H9 (cell line): ENCODE results near the gene SLC22A31. TPM values are rescaled to one million over a fixed set of nuclear protein-coding genes. Genes with fewer than 3 reads are reported as not detected.

ENCODE experiments used
- DNase-seq: peaks from one replicate; pipeline ENCODE4 v3.0.0-alpha.2; 2017
- H2AFZ ChIP-seq: one replicate; pipeline ENCODE4 v1.6.1; 2013; ENCODE audit warnings: mild to moderate bottlenecking, low read length, control low read depth, moderate library complexity
- H2AK5ac ChIP-seq: 2 replicates; pipeline ENCODE4 v1.6.1; 2013; ENCODE audit warnings: low read length, control low read depth, mixed read lengths; ENCODE audit not compliant: insufficient read length
- H2BK120ac ChIP-seq: one replicate; pipeline ENCODE4 v1.6.1; 2013; ENCODE audit warnings: low read depth, mild to moderate bottlenecking, low read length, control low read depth, inconsistent platforms; ENCODE audit not compliant: poor library complexity, severe bottlenecking
- H2BK12ac ChIP-seq: 2 replicates; pipeline ENCODE4 v1.6.1; 2013; ENCODE audit warnings: low read length, control low read depth, mixed read lengths, low read depth; ENCODE audit not compliant: insufficient read length
- H2BK15ac ChIP-seq: 2 replicates; pipeline ENCODE4 v1.6.1; 2013; ENCODE audit warnings: low read depth, low read length, control low read depth
- H2BK20ac ChIP-seq: one replicate; pipeline ENCODE4 v1.6.1; 2013; ENCODE audit warnings: low read depth, mild to moderate bottlenecking, low read length, control low read depth, inconsistent platforms; ENCODE audit not compliant: poor library complexity, severe bottlenecking
- H2BK5ac ChIP-seq: 2 replicates; pipeline ENCODE4 v1.6.1; 2013; ENCODE audit warnings: low read length, control low read depth, mixed read lengths; ENCODE audit not compliant: insufficient read length
- H3K14ac ChIP-seq: 2 replicates; pipeline ENCODE4 v1.6.1; 2013; ENCODE audit warnings: low read length, control low read depth; ENCODE audit not compliant: insufficient read depth
- H3K18ac ChIP-seq: 2 replicates; pipeline ENCODE4 v1.6.1; 2013; ENCODE audit warnings: low read depth, mild to moderate bottlenecking, mixed read lengths, low read length, control low read depth; ENCODE audit not compliant: insufficient read length
- H3K23ac ChIP-seq: 2 replicates; pipeline ENCODE4 v1.6.1; 2013; ENCODE audit warnings: low read length, control low read depth, mixed read lengths, low read depth; ENCODE audit not compliant: insufficient read length
- H3K23me2 ChIP-seq: 2 replicates; pipeline ENCODE4 v1.6.1; 2013; ENCODE audit warnings: low read depth, mild to moderate bottlenecking, mixed read lengths, low read length, control low read depth; ENCODE audit not compliant: insufficient read length, poor library complexity, severe bottlenecking
- H3K27ac ChIP-seq: 2 replicates; pipeline ENCODE4 v1.5.1; 2013; ENCODE audit warnings: low read length, control low read depth, mixed read lengths, low read depth; ENCODE audit not compliant: insufficient read length
- H3K27me3 ChIP-seq: 2 replicates; pipeline ENCODE4 v1.6.1; 2013; ENCODE audit warnings: low read length, control low read depth, inconsistent platforms; ENCODE audit not compliant: insufficient read depth
- H3K4ac ChIP-seq: 2 replicates; pipeline ENCODE4 v1.6.1; 2013; ENCODE audit warnings: low read depth, mild to moderate bottlenecking, control low read depth, inconsistent platforms, low read length, moderate library complexity
- H3K4me1 ChIP-seq: 2 replicates; pipeline ENCODE4 v1.6.1; 2013; ENCODE audit warnings: low read length, control low read depth, inconsistent platforms; ENCODE audit not compliant: insufficient read depth
- H3K4me2 ChIP-seq: 2 replicates; pipeline ENCODE4 v1.6.1; 2013; ENCODE audit warnings: low read length, control low read depth, mixed read lengths; ENCODE audit not compliant: insufficient read length, insufficient read depth
- H3K56ac ChIP-seq: 2 replicates; pipeline ENCODE4 v1.6.1; 2013; ENCODE audit warnings: low read depth, mild to moderate bottlenecking, mixed read lengths, low read length, control low read depth; ENCODE audit not compliant: insufficient read length
- H3K79me1 ChIP-seq: 2 replicates; pipeline ENCODE4 v1.6.1; 2013; ENCODE audit warnings: low read depth, mild to moderate bottlenecking, moderate library complexity, low read length, control low read depth, inconsistent platforms; ENCODE audit not compliant: insufficient read depth, poor library complexity, severe bottlenecking
- H3K79me2 ChIP-seq: 2 replicates; pipeline ENCODE4 v1.6.1; 2013; ENCODE audit warnings: low read length, control low read depth, inconsistent platforms; ENCODE audit not compliant: insufficient read depth
- H3K9ac ChIP-seq: 2 replicates; pipeline ENCODE4 v1.6.1; 2013; ENCODE audit warnings: low read length, control low read depth, mixed read lengths; ENCODE audit not compliant: insufficient read length; ENCODE audit errors: extremely low read depth
- H3K9me3 ChIP-seq: one replicate; pipeline ENCODE4 v1.6.1; 2013; ENCODE audit warnings: low read depth, low read length, inconsistent platforms; ENCODE audit not compliant: control insufficient read depth
- H3T11ph ChIP-seq: one replicate; pipeline ENCODE4 v1.6.1; 2013; ENCODE audit warnings: mild to moderate bottlenecking, low read length, control low read depth, inconsistent platforms
- H4K20me1 ChIP-seq: one replicate; pipeline ENCODE4 v1.6.1; 2013; ENCODE audit not compliant: control insufficient read depth, insufficient read length, insufficient read depth
- H4K5ac ChIP-seq: 2 replicates; pipeline ENCODE4 v1.6.1; 2013; ENCODE audit warnings: low read depth, mild to moderate bottlenecking, mixed read lengths, low read length, control low read depth; ENCODE audit not compliant: insufficient read length
- H4K8ac ChIP-seq: replicated peaks from 2 replicates; pipeline ENCODE4 v1.6.1; 2013; ENCODE audit warnings: low read length, control low read depth, mixed read lengths, low read depth; ENCODE audit not compliant: insufficient read length
- H4K91ac ChIP-seq: 2 replicates; pipeline ENCODE4 v1.6.1; 2013; ENCODE audit warnings: low read depth, mild to moderate bottlenecking, moderate library complexity, mixed read lengths, low read length, control low read depth; ENCODE audit not compliant: insufficient read length
- H3K27ac Mint-ChIP-seq, 3 experiments: 2 replicates in 2 of 3; 3 replicates in 1 of 3; pipeline ENCODE4 v1.8.0; 2020 to 2021; ENCODE audit warnings: mixed read lengths in 3 of 3, mild to moderate bottlenecking in 1 of 3, moderate library complexity in 1 of 3
- H3K27me3 Mint-ChIP-seq: 2 replicates; pipeline ENCODE4 v1.8.0; 2021; ENCODE audit warnings: low read depth, mild to moderate bottlenecking, moderate library complexity, mixed read lengths
- H3K36me3 Mint-ChIP-seq, 3 experiments: 2 replicates in 2 of 3; 3 replicates in 1 of 3; pipeline ENCODE4 v1.8.0; 2020 to 2021; ENCODE audit warnings: low read depth in 3 of 3, mixed read lengths in 3 of 3; ENCODE audit not compliant: insufficient read depth in 1 of 3
- H3K4me1 Mint-ChIP-seq, 2 experiments: 2 replicates each; pipeline ENCODE4 v1.8.0; 2020; ENCODE audit warnings: mixed read lengths in 2 of 2
- H3K4me3 Mint-ChIP-seq, 2 experiments: 2 replicates in 1 of 2; 3 replicates in 1 of 2; pipeline ENCODE4 v1.8.0; 2020 to 2021; ENCODE audit warnings: mild to moderate bottlenecking in 2 of 2, mixed read lengths in 2 of 2, moderate library complexity in 1 of 2
- H3K9me3 Mint-ChIP-seq, 2 experiments: 2 replicates in 1 of 2; 3 replicates in 1 of 2; pipeline ENCODE4 v1.8.0; 2020; ENCODE audit warnings: mild to moderate bottlenecking in 2 of 2, mixed read lengths in 2 of 2, moderate library complexity in 1 of 2
- CTCF ChIP-seq: fragments of 200-600 bp; sonication (generic); conservative IDR thresholded peaks from 3 replicates; pipeline ENCODE4 v1.8.0; 2021; ENCODE audit warnings: antibody characterized with exemption, mild to moderate bottlenecking
- WGBS: extraction: QIAGEN DNeasy Blood & Tissue Kit; methylation state at CpG from one replicate; pipeline ENCODE4 v1.1.7; 2013; ENCODE audit warnings: missing lambda C conversion rate, low lambda C conversion rate, mixed read lengths; ENCODE audit not compliant: insufficient read length; ENCODE audit errors: extremely low coverage; 5-methylcytosine and 5-hydroxymethylcytosine counted together
- total RNA-seq: library from RNA; stranded (reverse); gene quantifications from 2 replicates; pipeline ENCODE4 v1.2.1, GENCODE V29; 2021

SLC22A31 gene
- total RNA-seq, 1 experiment from 2014 or later, result 7.7 TPM

GRCh38 chr16:89191901-89192185, 8.5 kb downstream of the SLC22A31 start:
- no peaks in the 10 kb centered on the region for H3K9me3 ChIP-seq
- Mint-ChIP-seq H3K9me3 (peaks cover 5% of the 10 kb centered on the region in 2 experiments; a peak in 2 of 5 replicates), H3K27ac (no peak overlapping the region), H3K4me1 (no peaks in the 10 kb centered on the region), H3K27me3 (peaks cover 36% of the 10 kb centered on the region), H3K36me3 (no peaks in the 10 kb centered on the region), H3K4me3 (no peak overlapping the region)
- no peak overlapping the region for H2BK120ac ChIP-seq
- H3K27ac ChIP-seq, result no peak overlapping the region
- no peak for DNase-seq
- H3K56ac ChIP-seq, result no peak overlapping the region
- H2BK15ac ChIP-seq, result no peak overlapping the region
- H2BK12ac ChIP-seq, result no peak overlapping the region
- no peak overlapping the region for H4K91ac ChIP-seq
- H3K79me2 ChIP-seq, result no peaks in the 10 kb centered on the region
- no peak for TF ChIP-seq CTCF
- peaks cover 5% of the 10 kb centered on the region for H3K23me2 ChIP-seq
- no peak overlapping the region for H2BK5ac ChIP-seq
- no peak overlapping the region for H3T11ph ChIP-seq
- H4K8ac ChIP-seq, result no peak overlapping the region
- no peaks in the 10 kb centered on the region; the same call in 1 of the 2 replicates for H3K27me3 ChIP-seq
- no peaks in the 10 kb centered on the region for H4K20me1 ChIP-seq
- no peak overlapping the region for H2AFZ ChIP-seq
- H4K5ac ChIP-seq, result no peak overlapping the region
- H3K18ac ChIP-seq, result no peak overlapping the region
- peak overlapping the region; percentile 43 for H3K4me2 ChIP-seq
- no CpG with 5 or more reads among the region's 19 CpGs for WGBS
- H3K4me1 ChIP-seq, result no peaks in the 10 kb centered on the region
- H3K9ac ChIP-seq, result no peak overlapping the region
- no peak overlapping the region for H3K23ac ChIP-seq
- no peak overlapping the region for H3K4ac ChIP-seq
- H3K14ac ChIP-seq, result no peak overlapping the region
- H2AK5ac ChIP-seq, result no peak overlapping the region
- H3K79me1 ChIP-seq, result no peaks in the 10 kb centered on the region
- H2BK20ac ChIP-seq, result no peak overlapping the region
